ENCODE data around the gene MIA.
"Not testable (repeated sequence)": the region's sequence is repeated elsewhere in the genome, so short reads cannot be mapped to it uniquely, and the experiment has no call there.

The MIA gene

GRCh38 chr19:40819479-40820234 lies 44.3 kb downstream of the MIA start (continued):
- TF ChIP-seq ZNF449 (tag by site-specific recombination; IDR thresholded peaks at IDR 0.05) = peak; percentile 6; the same call in 1 of the 2 replicates
- peak; percentile 11; the same call in 1 of the 2 replicates for TF ChIP-seq ZNF580 (tag by site-specific recombination; IDR thresholded peaks at IDR 0.05)
- peak; percentile 0; the same call in 1 of the 2 replicates for TF ChIP-seq KLF8 (tag by site-specific recombination; IDR thresholded peaks at IDR 0.05)
- TF ChIP-seq ZNF768 (tag by site-specific recombination; IDR thresholded peaks at IDR 0.05) = peak; percentile 80; the same call in 1 of the 2 replicates
- TF ChIP-seq ZNF24 (tag by site-specific recombination; IDR thresholded peaks at IDR 0.05) = peak; percentile 15; the same call in 1 of the 2 replicates

GRCh38 chr19:40822161-40822560 lies 46.8 kb downstream of the MIA start:
- TF ChIP-seq ZBTB8A (tag by site-specific recombination; IDR thresholded peaks at IDR 0.05) (no peak), ZNF596 (tag by site-specific recombination; IDR thresholded peaks at IDR 0.05) (no peak), MEIS1 (CRISPR knock-in tag; IDR thresholded peaks at IDR 0.05; ENCODE audit: borderline replicate concordance) (no peak), YY2 (tag by site-specific recombination; IDR thresholded peaks at IDR 0.05) (no peak), SP2 (tag by site-specific recombination; IDR thresholded peaks at IDR 0.05) (no peak), EGR2 (tag by site-specific recombination; IDR thresholded peaks at IDR 0.05; ENCODE audit: low read depth) (no peak)
- ChIA-PET CTCF (interaction anchor here (0.8 to 7.8 kb wide), 5 partner anchors 16 to 322 kb away, joined by 3 to 77 read pairs (median 4); partner anchors contain the start of gene EGLN2), POLR2A (interaction anchor here (0.6 to 1.4 kb wide), 3 partner anchors 9 to 43 kb away, joined by 5 to 8 read pairs (median 5); no protein-coding TSS in a partner anchor)
- peaks cover 20% of the 10 kb centered on the region for H3K4me1 ChIP-seq (ENCODE audit: control insufficient read depth, insufficient read depth, low read length)
- peak overlapping the region; percentile 54; the same call in 1 of the 2 replicates for H3K27ac ChIP-seq (ENCODE audit: extremely low read depth, low read depth, low read length)
- peaks cover 0 to 6% of the 10 kb centered on the region in 2 experiments; a peak in 2 of 3 replicates for H3K36me3 ChIP-seq (ENCODE audit: control insufficient read depth in 2 of 2, insufficient read depth in 1 of 2, low read length in 2 of 2)
- H3K9me3 ChIP-seq (ENCODE audit: control insufficient read depth, insufficient read depth, low read depth, low read length) = no peaks in the 10 kb centered on the region
- H3K4me3 ChIP-seq (ENCODE audit: low read depth, low read length) = no peak overlapping the region

- Histone ChIP-seq H3K27ac (ENCODE audit: extremely low read depth, low read depth, low read length) (peak overlapping the region; percentile 54), H3K36me3 (ENCODE audit: control insufficient read depth in 2 of 2, insufficient read depth in 1 of 2, low read length in 2 of 2) (peaks cover 0 to 13% of the 10 kb centered on the region in 2 experiments; a peak in 2 of 3 replicates), H3K4me1 (ENCODE audit: control insufficient read depth, insufficient read depth, low read length) (peaks cover 20% of the 10 kb centered on the region)
- not testable (repeated sequence) for H3K9me3 ChIP-seq (ENCODE audit: control insufficient read depth, insufficient read depth, low read depth, low read length); H3K4me3 ChIP-seq (ENCODE audit: low read depth, low read length)
- ChIA-PET POLR2A (interaction anchor here (1.0 to 1.4 kb wide), 4 partner anchors 9 to 160 kb away, joined by 3 to 8 read pairs (median 5); no protein-coding TSS in a partner anchor), CTCF (interaction anchor here (0.7 to 7.8 kb wide), 7 partner anchors 16 to 321 kb away, joined by 3 to 77 read pairs (median 4); partner anchors contain the start of gene EGLN2)
- TF ChIP-seq ZXDB (tag by site-specific recombination; IDR thresholded peaks at IDR 0.05) (peak; percentile 23; the same call in 1 of the 2 replicates), PRDM10 (tag by site-specific recombination; IDR thresholded peaks at IDR 0.05) (peak; percentile 88), FEZF1 (tag by site-specific recombination; IDR thresholded peaks at IDR 0.05) (peak; percentile 93)
Measured at GRCh38 chr19:40822704-40823553, 47.6 kb downstream of the MIA start.
